Activated CD8-positive, alpha-beta memory T cell treated with anti-CD3 and anti-CD28 coated beads, Interleukin-2, amount 10 ng/mL, durations not matched to agents 7 days and 5 days (primary cell): ENCODE results near the gene ENO3. TPM values are rescaled to one million over a fixed set of nuclear protein-coding genes. Genes with fewer than 3 reads are reported as not detected.

Experiments
- ATAC-seq: fragments of 150-1000 bp; cut with Tn5 transposase; one replicate; pipeline ENCODE4 v1.10.0; 2021; ENCODE audit warnings: moderate library complexity
- CTCF ChIA-PET: fragments of 350-600 bp; sonication (Branson Sonifier 250); formaldehyde crosslinking; loops from one replicate; lab custom pipeline; 2021; ENCODE audit warnings: antibody characterized with exemption; lab: Charles Lee
- DNase-seq: peaks from one replicate; pipeline ENCODE4 v3.0.0-alpha.2; 2020
- H3K27ac Mint-ChIP-seq: one replicate; pipeline ENCODE4 v1.8.0; 2021; ENCODE audit warnings: mild to moderate bottlenecking, mixed read lengths
- H3K27me3 Mint-ChIP-seq: one replicate; pipeline ENCODE4 v1.8.0; 2021; ENCODE audit warnings: mixed read lengths
- H3K36me3 Mint-ChIP-seq: one replicate; pipeline ENCODE4 v1.8.0; 2021; ENCODE audit warnings: mild to moderate bottlenecking, mixed read lengths
- H3K4me1 Mint-ChIP-seq: one replicate; pipeline ENCODE4 v1.8.0; 2021; ENCODE audit warnings: mixed read lengths
- H3K4me3 Mint-ChIP-seq: one replicate; pipeline ENCODE4 v1.8.0; 2021; ENCODE audit warnings: mild to moderate bottlenecking, moderate library complexity, mixed read lengths
- H3K9me3 Mint-ChIP-seq: one replicate; pipeline ENCODE4 v1.8.0; 2022; ENCODE audit warnings: low read depth, mixed read lengths
- microRNA-seq: library from miRNA; unstranded; fragments of <30 nt; microRNA quantifications from one replicate; pipeline ENCODE4 v1.2.0, GENCODE V29; 2022
- total RNA-seq, 2 experiments: library from RNA; stranded (reverse); gene quantifications; one replicate each; pipeline ENCODE4 v1.2.3, GENCODE V29; 2021

The ENO3 gene
- total RNA-seq, 2 experiments from 2014 or later = 27.7 to 30.8 TPM

- H3K27ac Mint-ChIP-seq = no peak overlapping the region
- DNase-seq = peak; percentile 52
- no peaks in the 10 kb centered on the region for H3K27me3 Mint-ChIP-seq
- H3K36me3 Mint-ChIP-seq = no peaks in the 10 kb centered on the region
- CTCF ChIA-PET = interaction anchor here (0.9 to 2.3 kb wide), 8 partner anchors 10 to 89 kb away, joined by 3 to 26 read pairs (median 4); partner anchors contain the start of genes CAMTA2, RNF167 and SLC25A11
- H3K9me3 Mint-ChIP-seq = no peaks in the 10 kb centered on the region
- H3K4me3 Mint-ChIP-seq = peak overlapping the region; percentile 79
- H3K4me1 Mint-ChIP-seq = peaks cover 16% of the 10 kb centered on the region
- ATAC-seq = no peak
Observed at GRCh38 chr17:4998027-4998731, 47.3 kb downstream of the ENO3 start.

- Mint-ChIP-seq H3K9me3 (no peaks in the 10 kb centered on the region), H3K27ac (no peak overlapping the region), H3K4me1 (peaks cover 16% of the 10 kb centered on the region), H3K36me3 (peaks cover under 1% of the 10 kb centered on the region), H3K4me3 (peak overlapping the region; percentile 79), H3K27me3 (no peaks in the 10 kb centered on the region)
- ATAC-seq (no peak), DNase-seq (no peak)
- CTCF ChIA-PET = interaction anchor here (1.3 to 2.3 kb wide), 4 partner anchors 11 to 63 kb away, joined by 3 to 9 read pairs (median 6); partner anchors contain the start of gene CAMTA2
Observed at GRCh38 chr17:4998732-4999429, 48.0 kb downstream of the ENO3 start.

GRCh38 chr17:4999430-5000093 lies 48.6 kb downstream of the ENO3 start:
- no peaks in the 10 kb centered on the region for H3K27me3 Mint-ChIP-seq
- H3K27ac Mint-ChIP-seq = no peak overlapping the region
- ATAC-seq (no peak), DNase-seq (no peak)
- CTCF ChIA-PET = interaction anchor here (1.3 kb wide), 2 partner anchors 12 to 19 kb away, joined by 3 to 5 read pairs; partner anchors contain the start of gene CAMTA2
- H3K9me3 Mint-ChIP-seq = no peaks in the 10 kb centered on the region
- H3K36me3 Mint-ChIP-seq = peaks cover 8% of the 10 kb centered on the region
- H3K4me1 Mint-ChIP-seq = peaks cover 16% of the 10 kb centered on the region
- peak overlapping the region; percentile 79 for H3K4me3 Mint-ChIP-seq

- H3K4me3 Mint-ChIP-seq = no peak overlapping the region
- no peaks in the 10 kb centered on the region for H3K27me3 Mint-ChIP-seq
- no peaks in the 10 kb centered on the region for H3K9me3 Mint-ChIP-seq
- CTCF ChIA-PET = interaction anchor here (1.1 to 1.3 kb wide), 2 partner anchors 13 to 20 kb away, joined by 4 to 5 read pairs; partner anchors contain the start of gene CAMTA2
- H3K27ac Mint-ChIP-seq = no peak overlapping the region
- ATAC-seq (no peak), DNase-seq (no peak)
- peaks cover 14% of the 10 kb centered on the region for H3K4me1 Mint-ChIP-seq
- H3K36me3 Mint-ChIP-seq = peaks cover 13% of the 10 kb centered on the region
Observed at GRCh38 chr17:5000237-5000639, 49.3 kb downstream of the ENO3 start.

GRCh38 chr17:5002121-5002788 lies 51.3 kb downstream of the ENO3 start:
- CTCF ChIA-PET = interaction anchor here (0.6 kb wide), 1 partner anchor 41 kb away, joined by 3 read pairs; no protein-coding TSS in a partner anchor
- Mint-ChIP-seq H3K4me1 (peaks cover 10% of the 10 kb centered on the region), H3K9me3 (no peaks in the 10 kb centered on the region), H3K36me3 (peaks cover 22% of the 10 kb centered on the region), H3K4me3 (no peak overlapping the region), H3K27me3 (no peaks in the 10 kb centered on the region), H3K27ac (no peak overlapping the region)
- ATAC-seq (no peak), DNase-seq (no peak)

GRCh38 chr17:5003214-5003867 lies 52.4 kb downstream of the ENO3 start:
- H3K4me3 Mint-ChIP-seq = no peak overlapping the region
- DNase-seq (no peak), ATAC-seq (no peak)
- H3K27ac Mint-ChIP-seq = no peak overlapping the region
- H3K27me3 Mint-ChIP-seq = no peaks in the 10 kb centered on the region
- H3K9me3 Mint-ChIP-seq = no peaks in the 10 kb centered on the region
- H3K4me1 Mint-ChIP-seq = peaks cover 10% of the 10 kb centered on the region
- CTCF ChIA-PET = no interaction called here
- H3K36me3 Mint-ChIP-seq = peaks cover 31% of the 10 kb centered on the region

Small RNA genes within 50 kb of the gene (microRNA-seq; reads per million reads assigned to microRNA genes)
- gene MIR6864 (not detected), gene MIR6865 (not detected)

Other genes starting within 250 kb of the ENO3 start
- gene PELP1, start 247.0 kb upstream of the ENO3 start, total RNA-seq = 10 to 100 TPM; 88.5 to 96.9 TPM
- 100 to 1,000 TPM; 348 to 365 TPM for gene ARRB2, start 240.5 kb upstream of the ENO3 start, total RNA-seq
- 10 to 100 TPM; 23.6 to 26.1 TPM for gene MED11, start 219.7 kb upstream of the ENO3 start, total RNA-seq
- gene ZMYND15, start 211.3 kb upstream of the ENO3 start, total RNA-seq = under 1 TPM in 1 of 2 experiments, not detected in 1; 0.12 TPM
- under 1 TPM; 0.70 to 0.96 TPM for gene CXCL16, start 211.2 kb upstream of the ENO3 start, total RNA-seq
- not detected for gene TM4SF5, start 179.2 kb upstream of the ENO3 start, total RNA-seq
- gene VMO1, start 164.8 kb upstream of the ENO3 start, total RNA-seq = under 1 TPM; 0.37 to 0.50 TPM
- not detected for gene GLTPD2, start 162.2 kb upstream of the ENO3 start, total RNA-seq
- gene PSMB6, start 155.0 kb upstream of the ENO3 start, total RNA-seq = 100 to 1,000 TPM; 119 to 157 TPM
- gene PLD2, start 144.0 kb upstream of the ENO3 start, total RNA-seq = 10 to 100 TPM; 11.7 to 14.5 TPM
- gene MINK1, start 117.8 kb upstream of the ENO3 start, total RNA-seq = 100 to 1,000 TPM in 1 of 2 experiments, 10 to 100 TPM in 1; 87.4 to 107 TPM
- gene C17orf107, start 51.6 kb upstream of the ENO3 start, total RNA-seq = 1 to 10 TPM in 1 of 2 experiments, under 1 TPM in 1; 0.98 to 1.2 TPM
- under 1 TPM; 0.40 to 0.41 TPM for gene CHRNE, start 48.0 kb upstream of the ENO3 start, total RNA-seq
- not detected for gene GP1BA, start 18.8 kb upstream of the ENO3 start, total RNA-seq
- gene SLC25A11, start 11.1 kb upstream of the ENO3 start, total RNA-seq = 10 to 100 TPM; 82.3 to 84.6 TPM
- 100 to 1,000 TPM; 226 to 273 TPM for gene RNF167, start 10.9 kb upstream of the ENO3 start, total RNA-seq
- 1,000 to 10,000 TPM; 2,029 to 2,329 TPM for gene PFN1, start 2.6 kb upstream of the ENO3 start, total RNA-seq
- gene SPAG7, start 16.7 kb downstream of the ENO3 start, total RNA-seq = 10 to 100 TPM; 60.5 to 70.1 TPM
- gene CAMTA2, start 36.6 kb downstream of the ENO3 start, total RNA-seq = 10 to 100 TPM; 60.6 to 72.5 TPM
- under 1 TPM; 0.20 to 0.23 TPM for gene INCA1, start 46.4 kb downstream of the ENO3 start, total RNA-seq
- 10 to 100 TPM; 39.8 to 51.0 TPM for gene KIF1C, start 46.8 kb downstream of the ENO3 start, total RNA-seq
- gene SLC52A1, start 84.3 kb downstream of the ENO3 start, total RNA-seq = 1 to 10 TPM in 1 of 2 experiments, under 1 TPM in 1; 0.84 to 2.2 TPM
- 1 to 10 TPM; 1.9 to 2.9 TPM for gene ZFP3, start 127.3 kb downstream of the ENO3 start, total RNA-seq
- gene ZNF232, start 160.8 kb downstream of the ENO3 start, total RNA-seq = 10 to 100 TPM in 1 of 2 experiments, 1 to 10 TPM in 1; 8.6 to 10.7 TPM
- gene USP6, start 164.9 kb downstream of the ENO3 start, total RNA-seq = under 1 TPM; 0.03 to 0.07 TPM
- 10 to 100 TPM; 10.5 to 11.3 TPM for gene ZNF594, start 240.7 kb downstream of the ENO3 start, total RNA-seq